ENCODE data around the gene ANTXRL.

GRCh38 chr10:46285300-46285699 lies 1.5 kb upstream of the ANTXRL start:
- TF ChIP-seq RAD21 (IDR thresholded peaks at IDR 0.05) (no peak), MAX (IDR thresholded peaks at IDR 0.05) (no peak), CTCF (IDR thresholded peaks at IDR 0.05; ENCODE audit: low read depth, low read length, missing input control) (no peak), REST (IDR thresholded peaks at IDR 0.05) (no peak), JUND (IDR thresholded peaks at IDR 0.05) (no peak), ZBTB33 (IDR thresholded peaks at IDR 0.05) (no peak), YY1 (IDR thresholded peaks at IDR 0.05) (no peak), TAF1 (conservative IDR thresholded peaks at IDR 0.05) (no peak), HNF4A (conservative IDR thresholded peaks at IDR 0.05) (no peak), EGR1 (IDR thresholded peaks at IDR 0.05; ENCODE audit: low read depth in 2 of 2) (no peak), ATF3 (IDR thresholded peaks at IDR 0.05) (no peak)
